ENCODE measurements around the gene SRGN.

- TF ChIP-seq PKNOX1 (IDR thresholded peaks at IDR 0.05) (no peak), SP1 (IDR thresholded peaks at IDR 0.05) (no peak), BHLHE40 (IDR thresholded peaks at IDR 0.05; ENCODE audit: borderline replicate concordance) (no peak), FOXM1 (IDR thresholded peaks at IDR 0.05; ENCODE audit: borderline replicate concordance) (no peak)
Observed at GRCh38 chr10:69075431-69075830, 12.5 kb upstream of the SRGN start.

Data from HEK293T (cell line).